ENCODE measurements around the gene GOLGA6L25.
"Not testable (repeated sequence)": the region's sequence is repeated elsewhere in the genome, so short reads cannot be mapped to it uniquely, and the experiment has no call there.

GRCh38 chr15:28573351-28573750 lies 20.0 kb downstream of the GOLGA6L25 start:
- TF ChIP-seq CTCF (conservative IDR thresholded peaks at IDR 0.05; ENCODE audit: low read depth in 2 of 2); ZNF462 (CRISPR knock-in tag; IDR thresholded peaks at IDR 0.05); EZH2 (IDR thresholded peaks at IDR 0.05; ENCODE audit: low read depth, unreplicated experiment); POLR2AphosphoS5 (IDR thresholded peaks at IDR 0.05; ENCODE audit: low read depth); CREB1 (CRISPR knock-in tag; IDR thresholded peaks at IDR 0.05; ENCODE audit: low read depth); REST (IDR thresholded peaks at IDR 0.05; ENCODE audit: unreplicated experiment); JUNB (IDR thresholded peaks at IDR 0.05; ENCODE audit: unreplicated experiment): not testable (repeated sequence)

Measured in GM23338 (cell line).